NCI-H1092 treated with DMSO at 0.1 percent for 48 hours (cell line): ENCODE data around the gene POLG.

ENCODE experiments used
- DNase-seq: peaks from one replicate; lab custom pipeline; 2025; lab: John Stamatoyannopoulos, UW

POLG gene

DNA sequence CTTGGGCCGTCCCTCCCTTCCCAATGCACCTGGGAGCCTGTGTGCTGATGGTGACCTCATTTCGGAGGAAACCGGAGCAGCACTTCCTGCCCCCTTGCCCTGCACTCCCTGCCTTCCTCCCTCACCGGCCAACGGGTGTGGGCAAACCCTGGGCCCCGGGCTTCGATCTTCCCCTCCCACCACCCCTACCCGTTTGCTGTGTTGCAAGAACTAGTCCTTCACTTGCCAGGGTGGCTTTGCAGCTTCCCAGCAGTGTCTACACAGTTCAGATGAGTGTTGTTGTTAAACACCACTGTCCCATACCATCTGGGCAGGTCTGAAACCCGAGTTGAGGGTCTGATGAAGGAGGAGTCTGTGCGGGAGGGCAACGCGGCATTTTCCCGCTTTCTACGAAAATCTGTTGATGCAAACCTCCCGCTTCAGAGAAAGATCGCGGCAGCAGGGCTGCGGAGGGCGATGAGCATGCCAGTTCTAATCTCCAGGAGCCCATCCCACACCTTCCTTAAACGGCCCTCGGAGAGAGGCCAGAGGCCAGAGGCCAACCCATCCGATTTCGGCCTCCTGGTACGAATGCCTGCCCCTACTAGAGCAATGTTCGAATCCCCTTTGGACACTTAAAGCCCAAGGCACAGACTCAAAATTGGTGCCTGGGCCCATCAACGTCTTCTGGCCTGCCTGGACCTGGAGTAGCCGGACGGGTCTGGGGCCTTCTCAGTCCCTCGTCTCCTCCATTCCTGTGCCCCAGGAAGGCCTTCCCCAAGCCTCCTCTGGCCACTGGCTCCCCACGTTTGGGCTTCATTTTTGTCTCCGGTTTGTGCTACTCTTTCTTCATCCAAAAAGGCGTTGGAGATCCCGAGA is 35.7 kb upstream of the POLG start:
- DNase-seq, result no peak

DNA sequence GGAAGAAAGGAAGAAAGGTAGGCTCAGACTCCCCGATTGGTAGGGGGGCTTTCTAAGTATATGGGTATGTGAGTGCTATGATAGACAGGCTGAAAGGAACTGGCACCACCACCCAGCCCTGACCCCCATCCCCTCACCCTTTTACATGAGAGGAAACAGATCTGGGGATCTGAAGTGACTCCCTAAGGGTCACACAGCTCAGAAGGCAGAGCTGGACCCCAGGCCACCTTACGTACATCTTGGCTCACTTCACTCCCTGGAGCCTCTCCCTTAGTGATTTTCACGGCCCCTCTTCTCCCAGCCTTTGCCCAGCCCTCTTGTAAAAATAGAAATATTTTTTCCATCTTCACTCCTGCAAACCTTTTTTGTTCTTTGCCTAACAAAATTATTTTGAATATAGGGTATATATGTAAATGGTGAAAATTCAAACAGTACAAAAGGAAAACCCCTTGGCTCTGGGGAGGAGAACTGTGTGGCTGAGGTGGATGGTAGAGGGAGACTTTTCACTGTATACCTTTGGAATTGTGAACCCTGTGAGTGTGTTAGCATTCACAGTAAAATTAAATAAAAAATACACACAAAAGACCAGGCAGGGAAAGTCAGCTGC is 34.8 kb upstream of the POLG start:
- no peak for DNase-seq

DNA sequence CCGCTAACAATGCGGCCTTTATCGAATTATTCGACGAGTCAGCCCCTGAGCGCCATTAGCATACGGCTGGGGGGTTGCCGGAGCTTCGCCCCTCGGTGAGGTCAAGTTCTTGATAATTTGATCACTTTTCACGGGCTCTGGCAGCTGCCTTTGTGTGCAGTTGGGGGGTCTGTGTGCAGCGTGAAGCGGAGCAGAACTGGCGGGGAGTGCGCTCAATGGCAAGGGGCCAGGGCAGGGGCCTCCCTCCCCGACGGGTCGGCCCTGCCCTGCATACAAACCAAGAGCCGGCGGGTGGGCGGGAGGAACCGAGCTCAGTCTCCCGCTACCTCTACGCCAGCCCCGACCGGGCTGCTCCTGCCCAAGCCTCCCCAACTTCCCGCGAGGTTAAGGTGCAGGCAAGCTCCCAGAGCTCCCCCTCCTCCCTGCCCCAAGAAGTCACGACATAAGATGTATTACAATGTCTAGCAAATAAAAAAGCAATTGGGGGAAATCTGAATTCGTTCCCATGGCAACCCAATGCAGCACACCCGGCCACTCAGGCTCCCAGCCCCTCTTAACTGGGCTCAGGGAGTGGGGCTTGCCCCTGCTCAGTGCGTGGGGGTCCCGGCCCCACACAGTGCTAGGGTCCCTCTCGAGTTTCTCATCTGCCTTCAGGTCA is 34.1 kb upstream of the POLG start:
- peak; percentile 16 for DNase-seq

DNA sequence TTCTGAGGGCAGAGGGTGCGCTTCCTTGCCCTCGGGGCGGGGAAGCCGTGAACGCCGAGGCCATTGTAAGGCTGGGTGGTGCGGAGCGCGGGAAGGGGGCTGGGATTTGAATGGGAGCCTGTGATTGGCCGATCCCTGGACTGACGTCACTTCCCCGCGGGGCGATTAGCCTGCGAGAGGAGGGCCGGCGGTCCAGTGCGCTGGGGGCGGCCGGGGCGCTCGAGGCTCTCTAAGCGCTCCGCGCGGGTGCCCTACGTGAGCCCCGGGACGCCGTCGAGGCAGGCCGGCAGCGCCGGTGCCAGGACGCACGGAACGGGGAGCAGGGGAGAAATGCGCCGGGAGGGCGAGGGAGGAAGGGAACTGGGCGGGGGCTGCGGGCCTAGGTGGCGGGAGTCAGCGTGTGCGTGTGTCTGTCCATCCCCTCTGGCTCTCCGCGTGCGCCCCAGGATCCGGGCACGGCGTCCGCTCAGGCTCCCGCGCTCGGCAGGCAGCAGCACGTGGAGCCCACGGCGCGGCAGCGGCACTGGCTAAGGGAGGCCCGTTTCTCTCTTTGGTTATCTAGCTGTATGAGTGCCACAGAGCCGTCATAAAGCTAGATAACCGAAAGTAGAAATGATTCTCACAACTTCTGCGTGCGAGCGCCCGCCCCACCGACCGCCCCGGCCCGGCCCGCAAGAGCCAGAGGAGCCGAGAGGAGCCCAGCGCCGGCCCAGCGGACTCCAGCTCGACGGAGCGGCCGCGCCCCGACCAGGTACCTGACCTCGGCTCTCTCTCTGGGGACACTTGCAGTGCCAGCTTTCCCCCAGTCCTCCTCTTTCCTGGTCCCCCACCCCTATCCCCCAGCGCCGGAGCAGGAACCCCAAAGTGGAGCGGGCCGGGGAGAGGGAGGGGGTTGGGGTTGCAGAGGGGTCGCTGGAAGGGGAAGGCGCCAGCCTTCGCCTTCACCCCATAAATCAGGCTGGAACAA is 33.1 kb upstream of the POLG start:
- DNase-seq, result peak; percentile 43

DNA sequence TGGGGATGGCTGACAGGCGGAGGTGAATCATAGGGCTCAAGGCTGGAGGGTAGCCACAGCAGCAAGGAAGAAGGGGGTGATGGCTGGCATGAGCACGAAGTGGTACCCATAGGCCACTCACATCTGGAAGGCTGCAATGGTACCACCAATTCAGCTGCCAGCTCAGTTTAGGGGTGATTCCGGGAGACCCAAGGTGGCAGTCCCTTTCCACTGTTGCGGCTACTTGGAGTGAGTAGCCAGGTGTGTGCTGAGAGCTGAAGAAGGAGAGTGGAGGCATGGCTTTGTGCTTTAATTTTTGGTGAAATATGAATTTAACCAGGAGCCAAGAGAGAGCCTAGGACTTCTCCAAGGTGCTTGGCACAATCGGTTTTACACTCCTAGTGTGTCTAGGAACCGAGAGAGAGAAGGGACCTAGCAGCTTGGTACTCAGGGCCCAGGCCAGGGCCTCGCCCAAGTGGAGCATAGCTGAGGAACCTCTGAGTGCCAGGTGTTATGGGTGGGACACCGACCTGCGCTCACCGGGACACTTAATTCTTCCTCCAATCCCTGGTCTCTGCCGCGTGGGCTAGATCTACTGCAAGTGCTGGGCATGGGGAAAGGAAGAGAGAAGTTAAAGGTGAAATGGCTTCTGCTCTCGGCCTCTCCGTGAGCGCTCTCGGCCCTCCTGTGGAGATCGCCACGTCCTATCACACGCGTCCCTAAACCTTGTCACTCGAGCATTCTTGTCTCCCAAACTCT is 32.2 kb upstream of the POLG start:
- DNase-seq, result no peak

DNA sequence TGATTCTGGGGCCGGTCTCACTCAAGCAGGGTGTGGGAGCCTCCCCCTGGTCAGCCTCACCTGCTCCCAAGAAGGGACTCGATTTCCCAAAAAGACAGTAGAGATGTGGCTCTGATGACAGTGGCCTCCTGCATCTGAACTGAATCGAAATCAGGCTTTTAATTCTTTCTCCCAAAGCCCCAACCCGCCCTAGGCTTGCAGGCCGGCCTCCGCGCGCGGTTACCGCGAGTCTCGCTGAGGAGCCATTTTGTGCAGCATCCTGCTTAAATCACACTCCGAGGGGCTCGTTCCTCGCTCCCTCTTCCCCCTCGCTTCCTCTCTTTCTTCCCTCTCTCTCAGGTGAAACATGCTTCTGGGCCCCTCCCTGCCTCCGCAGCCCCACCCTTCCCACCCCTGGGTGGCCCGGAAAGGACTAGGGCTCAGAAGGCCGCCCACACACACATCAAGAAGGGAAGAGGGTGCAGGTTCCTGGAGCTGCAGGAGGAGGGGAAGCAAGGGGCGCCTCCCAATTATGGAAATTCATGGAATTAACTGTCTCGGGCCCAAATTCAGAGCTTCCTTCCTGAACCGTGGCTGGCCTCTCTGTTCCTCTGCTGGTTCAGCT is 30.9 kb upstream of the POLG start:
- DNase-seq, result no peak

DNA sequence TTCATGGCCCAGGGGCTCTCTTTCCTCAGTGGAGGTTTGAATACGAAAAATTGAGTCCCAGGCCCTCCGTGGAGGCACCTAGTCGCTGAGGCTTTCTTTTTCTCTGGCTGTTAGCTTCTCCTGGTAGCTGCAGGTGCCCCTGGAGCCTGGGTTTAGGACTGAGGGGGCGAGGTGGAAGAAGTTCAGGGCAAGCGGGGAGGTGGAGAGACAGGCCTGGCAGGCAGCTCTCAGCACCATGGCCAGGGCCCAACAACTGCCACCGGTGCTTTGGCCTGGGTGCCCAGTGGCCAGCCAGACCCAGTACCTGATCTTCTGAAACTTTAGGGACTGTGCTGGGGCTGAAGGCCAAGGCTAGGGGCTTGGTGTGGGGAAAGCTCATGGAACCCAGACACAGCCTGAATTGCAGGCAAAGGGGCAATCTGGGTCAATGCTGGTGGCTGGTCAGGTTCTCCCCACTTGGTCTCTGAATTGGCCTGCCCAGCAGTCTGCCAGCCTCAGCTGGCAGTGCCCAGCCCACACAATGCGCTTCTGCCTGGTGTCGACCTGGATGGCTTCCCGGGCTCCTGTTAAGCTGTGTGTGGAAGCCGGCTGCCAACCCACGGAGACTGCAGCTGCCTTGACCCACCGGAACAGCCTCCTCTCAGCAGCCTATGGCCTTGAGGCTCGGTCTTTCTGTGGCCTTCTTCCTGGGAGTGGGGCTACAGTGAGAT is 30.3 kb upstream of the POLG start:
- peak; percentile 21 for DNase-seq

DNA sequence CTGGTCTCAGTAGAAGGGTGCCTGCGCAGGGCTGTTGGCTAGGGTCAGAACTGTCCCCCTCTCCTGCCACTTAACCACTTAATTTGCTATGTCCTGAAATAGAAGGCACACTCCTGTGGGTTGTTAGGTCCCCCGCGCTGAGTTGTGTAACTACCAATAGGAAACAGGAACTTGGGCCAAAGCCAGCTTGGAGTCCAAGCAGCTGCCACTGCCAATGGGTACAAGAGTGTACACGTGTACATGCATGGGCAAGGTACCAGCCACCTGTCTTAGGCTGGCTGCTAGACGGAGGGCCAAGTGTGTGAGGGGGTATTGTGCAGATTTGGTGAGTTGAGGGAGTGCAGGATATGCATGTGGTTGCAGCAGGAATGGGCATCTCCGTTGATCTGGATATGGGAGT is 29.7 kb upstream of the POLG start:
- peak; percentile 71 for DNase-seq

DNA sequence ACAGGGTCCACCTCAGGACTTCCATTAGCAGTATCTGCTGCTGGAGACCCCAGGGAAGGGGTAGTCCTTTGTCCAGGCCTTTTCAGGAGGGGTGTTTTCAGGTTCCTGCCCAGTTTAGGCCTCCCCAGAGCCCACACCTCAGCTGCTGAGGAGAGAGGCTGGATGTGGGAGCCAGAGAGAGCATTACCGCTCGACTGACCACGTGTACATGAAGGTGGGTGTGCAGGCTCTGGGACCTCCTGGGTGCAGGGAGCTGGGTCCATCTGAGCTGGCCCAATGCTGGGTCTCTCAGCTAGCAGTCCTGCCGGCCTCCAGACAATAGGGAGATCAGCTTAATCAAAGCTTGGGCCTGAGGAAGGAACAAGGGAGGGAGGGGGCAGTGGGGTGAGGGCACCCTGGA is 29.1 kb upstream of the POLG start:
- DNase-seq, result no peak

DNA sequence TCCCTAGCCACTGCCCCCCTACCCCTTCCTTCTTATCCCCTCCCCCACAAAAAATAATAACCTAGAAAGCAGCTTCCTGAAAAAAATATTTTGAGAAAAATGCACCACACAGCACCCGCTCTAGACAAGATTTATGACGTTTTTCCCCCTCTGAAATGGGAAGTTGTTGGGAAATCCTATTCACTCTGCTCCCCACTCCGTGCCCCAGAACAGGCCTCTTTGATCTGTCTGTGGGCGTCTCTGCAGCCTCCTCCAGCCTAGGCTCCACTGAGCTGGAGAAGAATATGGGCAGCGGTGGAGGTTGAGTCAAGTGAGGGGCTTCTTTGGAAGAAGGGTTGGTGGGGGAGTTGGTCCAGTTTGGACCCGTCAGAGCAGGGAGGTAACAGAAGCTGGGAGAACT is 28.5 kb upstream of the POLG start:
- no peak for DNase-seq

DNA sequence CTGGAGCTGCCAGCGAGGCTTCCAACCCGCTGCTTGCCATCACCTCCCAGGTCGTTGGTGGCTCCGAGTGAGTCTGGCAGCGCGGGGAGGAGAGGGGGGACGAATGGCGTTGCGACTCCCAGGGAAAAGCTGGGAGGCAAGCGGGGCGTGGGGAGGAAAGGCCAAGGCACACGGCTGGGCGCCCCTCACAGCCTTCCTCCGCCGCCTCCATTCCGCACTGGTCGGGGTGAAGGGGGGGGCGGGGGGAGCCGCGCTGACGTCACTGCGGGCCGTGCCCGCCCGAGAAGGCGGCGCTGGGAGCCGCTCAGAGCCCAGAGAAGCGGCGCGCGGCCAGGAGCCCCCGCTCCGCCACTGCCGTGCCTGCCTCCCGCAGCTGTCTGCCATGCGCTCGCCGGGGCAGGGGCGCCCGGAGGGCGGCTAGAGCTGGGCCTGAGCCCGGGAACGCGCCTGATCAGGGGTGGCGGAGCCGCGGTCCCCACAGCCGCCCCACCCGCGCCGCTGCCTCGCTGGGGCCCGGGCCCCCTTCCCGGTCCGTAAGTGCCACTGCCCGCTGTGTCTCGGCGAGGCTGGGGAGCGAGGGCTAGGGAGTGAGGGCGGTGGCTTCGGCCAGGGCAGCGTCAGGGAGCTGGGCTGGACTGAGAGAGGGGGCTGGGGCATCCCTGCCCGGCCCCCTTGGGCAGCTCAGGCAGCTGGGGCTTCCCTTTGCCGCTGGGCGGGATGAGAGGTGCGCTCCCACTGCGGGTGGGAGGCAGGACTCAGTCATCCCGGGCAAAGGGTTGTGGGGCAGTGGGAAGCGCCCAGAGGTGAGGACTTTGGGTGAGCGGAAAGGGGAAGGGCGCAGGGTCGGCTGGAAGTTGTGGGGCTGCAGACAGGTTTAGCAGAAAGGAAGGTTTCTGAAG is 27.8 kb upstream of the POLG start:
- DNase-seq, result peak; percentile 64

DNA sequence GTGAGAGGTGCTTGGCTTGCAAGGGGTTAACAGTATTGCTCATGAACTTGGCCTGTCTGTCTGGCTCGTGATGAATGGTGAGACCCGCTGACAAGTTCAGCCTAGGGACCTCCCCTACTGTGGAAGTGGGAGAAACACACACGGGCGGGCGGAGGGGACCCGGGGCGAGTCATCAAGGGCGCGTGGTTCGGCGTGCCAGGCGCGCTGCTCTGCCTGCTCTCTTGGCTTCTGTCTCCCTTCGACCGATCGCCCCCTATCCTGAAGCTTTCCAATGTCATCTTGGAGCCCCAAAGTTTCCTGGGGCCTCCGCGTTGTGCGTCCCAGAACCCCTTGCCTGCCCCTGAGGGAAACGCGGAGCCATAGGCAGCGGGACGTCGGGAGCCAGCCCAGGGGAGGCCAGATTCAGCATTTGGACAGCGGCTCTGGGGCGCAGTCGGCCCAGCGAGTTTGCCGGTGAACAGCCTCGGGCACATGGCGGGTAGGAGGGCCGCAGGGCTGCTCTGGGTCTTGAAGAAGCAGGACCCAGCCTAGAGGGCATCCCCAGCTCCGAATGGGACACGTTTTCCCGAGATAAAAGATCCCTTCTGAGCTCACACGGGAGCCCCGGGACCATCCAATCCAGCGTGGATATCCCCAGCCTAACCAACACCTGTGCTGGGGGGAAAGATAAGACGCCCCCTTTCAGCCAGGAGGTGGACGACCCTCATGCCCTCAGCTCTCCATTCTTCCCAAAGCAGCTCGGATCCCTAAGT is 27.0 kb upstream of the POLG start:
- DNase-seq, result no peak

DNA sequence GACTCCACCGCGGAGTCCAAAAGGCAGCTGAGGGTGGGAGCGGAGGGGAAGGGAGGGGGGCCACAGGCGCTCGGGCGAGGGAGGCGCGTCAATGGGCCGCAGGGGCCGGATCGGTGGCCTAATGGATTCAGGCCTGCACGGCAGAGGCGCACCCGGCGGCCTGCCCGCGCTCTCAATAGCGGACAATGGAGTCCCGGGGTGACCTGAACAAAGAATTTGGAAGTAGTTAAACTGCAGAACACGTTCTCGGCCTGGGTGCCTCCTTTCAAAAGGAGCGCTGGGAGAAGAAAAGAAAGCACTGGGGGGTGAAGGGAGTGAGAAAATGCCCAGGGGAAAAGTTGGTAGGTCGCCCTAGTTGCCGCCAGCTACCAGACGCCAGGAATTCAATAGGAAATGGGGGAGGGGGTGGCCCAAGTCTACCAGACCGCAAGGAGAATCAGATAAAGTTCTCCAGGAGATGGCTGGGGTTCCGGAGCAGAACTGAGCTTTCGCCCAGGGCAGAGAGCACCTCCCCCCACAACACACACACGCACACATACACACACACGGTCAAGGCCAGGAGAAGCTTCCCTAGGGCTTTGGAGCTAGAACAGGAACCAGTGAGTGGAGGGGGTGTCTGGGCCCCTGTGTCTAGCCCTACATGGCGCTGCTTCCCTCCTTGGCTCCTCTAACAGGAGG is 25.8 kb upstream of the POLG start:
- no peak for DNase-seq

DNA sequence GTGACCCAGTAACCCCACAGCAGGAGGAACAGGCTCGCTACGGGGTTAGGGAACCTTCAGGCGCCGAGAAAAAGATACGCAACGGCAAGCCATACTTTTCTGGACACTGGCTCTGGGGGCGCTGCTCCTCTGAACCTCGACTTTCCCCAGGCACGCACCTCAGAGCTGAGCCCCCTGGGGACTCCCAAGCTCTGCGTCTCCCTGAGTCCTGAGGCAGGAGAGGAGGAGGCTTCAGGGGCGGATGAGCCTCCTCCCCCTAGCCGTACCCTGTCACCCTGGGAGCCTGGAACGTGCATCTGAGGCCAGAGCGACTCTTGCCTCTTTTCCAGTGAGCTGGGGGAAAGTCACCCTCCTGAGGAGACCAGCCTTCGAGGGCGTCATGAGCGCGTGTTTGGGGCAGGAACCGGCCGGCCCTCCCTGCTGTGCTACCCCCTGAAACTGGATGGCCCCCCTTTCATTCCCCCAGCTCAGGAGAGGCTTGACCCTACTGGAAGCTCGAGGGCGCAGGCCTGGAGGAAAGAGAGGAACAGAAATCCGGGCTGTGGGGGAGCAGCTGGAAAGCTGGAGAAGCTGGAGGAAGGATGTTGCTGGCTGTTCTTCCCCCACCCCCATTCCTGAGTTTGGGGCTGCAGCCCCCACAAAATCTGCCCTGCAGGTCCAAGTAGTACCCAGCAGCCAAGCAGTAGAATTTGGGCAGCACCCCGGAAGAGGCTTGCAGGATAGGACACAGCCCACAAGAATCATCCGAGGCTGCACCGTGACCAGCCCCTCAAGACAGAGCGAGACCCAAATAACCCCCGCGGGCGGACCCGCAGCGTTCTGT is 25.1 kb upstream of the POLG start:
- DNase-seq, result no peak

DNA sequence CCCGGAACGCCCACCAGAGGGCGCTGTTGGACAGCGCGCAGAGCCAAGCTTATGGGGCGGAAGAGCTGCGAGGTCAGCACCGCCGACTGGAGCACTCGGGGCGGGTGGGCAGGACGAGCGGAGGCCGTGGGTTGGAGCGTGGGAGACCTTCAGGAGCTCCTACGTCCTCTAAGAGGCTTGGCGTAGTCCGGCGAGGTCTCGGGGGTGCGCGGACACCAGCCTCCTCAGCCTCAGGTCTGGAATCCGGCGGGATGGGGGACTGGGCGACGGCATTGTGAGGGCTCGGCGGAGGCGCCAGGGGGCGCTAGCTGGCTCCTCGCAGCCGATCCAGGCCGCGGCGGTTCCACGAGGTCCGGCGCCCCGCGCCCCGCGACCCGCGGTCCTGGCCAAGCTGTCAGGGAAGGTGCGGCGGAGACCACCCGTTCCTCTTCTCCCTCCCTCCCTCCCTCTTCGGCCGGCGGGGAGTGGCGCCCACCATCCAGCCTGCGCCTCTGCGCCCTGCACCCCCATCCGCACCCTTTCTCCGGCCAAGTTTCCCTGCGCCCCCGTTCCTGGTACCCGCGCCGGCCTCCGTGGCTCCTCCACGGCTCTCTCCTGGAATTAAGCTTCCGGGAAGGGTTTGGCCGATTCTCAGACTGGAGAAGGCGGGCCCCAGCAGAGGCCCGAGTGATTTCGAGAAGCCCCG is 24.3 kb upstream of the POLG start:
- DNase-seq, result peak; percentile 80

DNA sequence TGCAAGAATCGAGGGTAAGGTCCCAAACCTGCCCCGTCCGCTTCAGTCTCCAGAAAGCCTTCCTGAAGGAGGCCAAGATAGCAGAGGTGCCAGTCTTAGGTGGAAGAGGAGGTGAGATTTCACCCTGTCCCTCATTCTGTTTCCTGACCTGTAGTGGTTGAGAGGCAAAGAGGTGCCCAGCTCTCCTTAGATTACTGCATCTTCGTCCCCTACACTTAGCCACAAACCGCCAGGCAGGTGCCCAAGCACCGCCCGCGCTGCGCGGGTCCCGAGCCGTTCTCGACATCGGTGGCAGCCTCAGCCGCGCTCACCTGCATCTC is 23.8 kb upstream of the POLG start:
- no peak for DNase-seq
